Activated T-cell treated with anti-CD3 and anti-CD28 coated beads for 24 hours (primary cell): ENCODE results near the gene GSG1L.

Experiments used
- DNase-seq: peaks from one replicate; pipeline ENCODE4 v3.0.0-alpha.2; 2020; ENCODE audit warnings: low read depth

GSG1L gene

GRCh38 chr16:27789595-27790241, 273.8 kb downstream of the GSG1L start:
- DNase-seq = no peak

GRCh38 chr16:27789150-27789549, 274.4 kb downstream of the GSG1L start:
- no peak for DNase-seq

DNA sequence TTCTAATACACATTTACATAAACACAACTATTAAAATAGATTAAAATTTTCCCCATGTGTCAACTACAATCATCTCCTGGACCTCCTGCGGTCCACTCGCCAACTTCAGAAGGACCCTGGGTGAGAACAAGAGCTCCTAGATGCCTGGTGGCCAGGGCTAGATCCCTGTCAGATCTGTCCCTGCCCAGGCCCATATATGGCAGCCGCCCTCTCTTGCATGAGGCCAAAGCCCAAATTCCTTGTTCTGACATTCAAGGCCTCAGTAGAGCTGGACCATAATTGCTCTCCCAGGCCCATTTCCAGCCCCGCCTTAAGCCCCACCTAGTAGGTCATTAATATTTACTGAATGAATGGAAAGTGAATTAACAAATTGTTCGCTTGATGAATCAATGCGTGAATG, 275.8 kb downstream of the GSG1L start:
- DNase-seq = no peak

- DNase-seq = no peak
These were observed 276.4 kb downstream of the GSG1L start for GRCh38 chr16:27786923-27787625.

DNA sequence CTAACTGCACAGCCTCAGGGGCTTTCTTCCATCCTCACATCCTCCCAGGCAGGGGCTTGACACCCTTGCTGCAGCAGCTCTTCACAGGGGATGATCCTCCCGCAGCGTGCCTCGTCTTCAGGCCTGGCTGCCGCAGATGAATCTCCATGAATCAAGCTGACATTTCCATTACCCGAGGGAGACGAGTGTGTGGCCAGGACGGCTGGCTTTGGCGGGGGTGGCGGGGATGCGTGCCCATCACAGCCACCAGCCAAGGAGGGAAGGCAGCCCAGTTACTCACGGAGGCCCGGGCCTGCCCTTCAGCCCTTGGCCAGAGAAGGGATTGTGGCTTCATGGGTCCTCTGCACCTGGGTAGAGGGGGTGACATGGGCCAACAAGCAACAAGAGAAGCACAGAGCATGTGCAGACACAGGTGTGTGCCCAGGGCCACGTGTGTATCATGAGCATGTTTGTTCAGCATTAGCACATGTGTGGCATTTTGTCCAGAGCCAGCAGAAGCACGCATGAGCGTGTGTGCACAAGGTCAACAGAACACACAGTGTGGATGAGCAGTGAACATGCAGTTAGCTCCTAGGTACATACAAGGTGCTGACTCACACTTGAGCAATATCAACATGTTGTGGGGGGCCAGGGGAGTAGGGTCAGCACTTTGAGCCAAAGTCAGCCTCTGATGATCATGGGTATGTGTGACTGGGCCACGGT, 277.1 kb downstream of the GSG1L start:
- DNase-seq = no peak

DNA sequence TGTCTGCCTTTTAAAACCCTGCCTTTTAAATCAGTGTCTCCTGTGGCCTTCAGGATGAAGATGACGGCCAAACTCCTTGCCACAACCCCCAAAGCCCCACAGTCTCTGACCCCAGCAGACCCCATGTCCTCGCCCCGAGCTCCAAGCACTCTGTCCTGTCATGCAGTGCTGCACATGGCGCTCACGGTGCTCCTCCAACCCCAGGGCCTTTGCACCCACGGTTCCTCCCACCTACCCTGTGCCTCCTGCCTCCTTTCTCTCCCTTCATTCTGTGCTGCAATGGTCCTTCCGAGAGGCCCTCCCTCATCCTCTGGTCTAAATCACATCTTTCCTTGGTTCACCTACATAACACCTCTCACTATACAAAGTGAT, 278.2 kb downstream of the GSG1L start:
- no peak for DNase-seq

DNA sequence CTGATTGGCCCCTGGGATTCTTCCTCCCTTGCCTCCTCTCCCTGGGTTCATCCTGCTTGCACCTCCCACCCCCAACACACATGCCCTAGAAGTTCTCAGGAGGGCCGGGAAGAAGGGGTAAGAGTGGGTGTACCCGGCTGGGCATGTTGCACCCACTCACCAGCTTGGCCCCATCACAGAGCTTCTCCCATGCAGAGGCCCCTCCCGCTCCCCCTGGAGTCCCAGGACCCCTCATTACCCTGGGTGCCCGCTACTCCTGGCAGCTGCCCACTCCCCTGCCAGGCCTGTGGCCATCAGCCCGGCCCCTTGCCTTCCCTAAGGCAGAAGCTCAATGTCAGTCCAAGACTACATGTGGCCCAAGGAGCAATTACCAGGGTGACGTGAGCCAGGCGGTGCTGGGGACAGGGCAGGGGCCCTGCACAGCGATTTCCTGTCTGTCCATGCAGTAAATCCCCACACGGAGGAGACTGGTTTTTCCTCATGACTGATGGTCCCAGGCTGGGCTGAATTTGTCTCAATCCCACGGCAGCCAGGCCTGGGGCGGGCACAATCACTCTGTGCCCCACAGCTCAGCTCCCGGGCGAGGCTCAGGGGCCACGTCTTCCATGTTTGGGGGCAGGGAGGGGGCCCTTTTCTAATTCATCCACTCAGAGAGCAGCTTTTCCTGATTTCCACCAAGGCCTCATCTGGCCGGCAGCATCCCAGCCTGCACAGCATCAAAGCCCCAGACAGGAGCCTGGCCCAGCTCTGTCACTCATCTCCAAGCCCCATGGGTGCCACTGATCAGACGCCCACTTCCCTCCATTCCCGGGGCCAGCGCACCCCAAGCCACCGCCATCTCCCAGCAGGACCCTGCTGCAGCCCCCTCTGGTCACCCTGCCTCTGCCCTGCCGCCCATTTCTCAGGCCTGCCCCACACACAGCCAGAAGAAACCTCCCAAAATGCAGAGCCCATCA, 278.9 kb downstream of the GSG1L start:
- no peak for DNase-seq

GRCh38 chr16:27781981-27782880, 281.3 kb downstream of the GSG1L start:
- no peak for DNase-seq

DNA sequence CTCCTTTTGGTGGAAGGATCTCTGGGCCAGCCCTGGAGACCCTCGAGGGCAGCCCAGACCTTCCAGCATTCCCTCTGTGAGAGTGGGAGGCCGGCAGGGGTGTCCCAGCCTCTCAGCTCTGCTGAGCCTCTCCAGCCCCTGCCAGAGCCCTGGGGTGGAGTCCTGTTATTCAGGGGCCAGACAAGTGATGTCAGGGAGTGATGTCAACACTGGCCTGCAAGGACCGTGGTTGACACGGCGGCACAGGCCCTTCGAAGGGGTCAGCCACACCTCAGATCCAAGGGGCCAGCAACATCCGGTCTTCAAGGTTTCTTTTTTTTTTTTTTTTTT, 282.4 kb downstream of the GSG1L start:
- DNase-seq = no peak

GRCh38 chr16:27780468-27781194, 282.9 kb downstream of the GSG1L start:
- DNase-seq = no peak

DNA sequence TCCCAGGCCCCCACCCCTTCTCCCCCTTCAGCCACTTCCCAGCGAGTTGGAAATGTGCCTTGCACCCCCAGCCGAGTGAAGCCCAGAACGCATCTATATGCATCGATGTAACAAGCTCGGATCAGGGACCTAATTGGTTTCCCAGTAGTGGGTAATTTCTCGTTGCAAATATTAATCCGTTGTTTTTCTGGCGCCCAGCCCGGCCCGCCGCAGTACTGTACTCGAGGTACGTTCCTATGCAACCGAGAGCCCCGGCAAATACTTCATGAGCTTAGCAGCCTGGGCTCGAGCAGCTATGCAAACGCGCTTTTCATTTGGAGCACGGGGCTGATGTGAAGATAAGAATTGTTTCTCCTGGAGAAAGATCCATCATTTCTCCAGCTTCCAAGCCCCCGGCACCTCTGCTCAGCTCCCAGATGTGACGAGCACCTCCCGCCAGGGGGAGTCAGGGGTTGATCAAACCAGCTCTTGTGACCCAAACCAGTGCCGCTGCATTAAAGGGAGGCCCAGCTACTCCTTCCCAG, 283.8 kb downstream of the GSG1L start:
- DNase-seq = no peak

DNA sequence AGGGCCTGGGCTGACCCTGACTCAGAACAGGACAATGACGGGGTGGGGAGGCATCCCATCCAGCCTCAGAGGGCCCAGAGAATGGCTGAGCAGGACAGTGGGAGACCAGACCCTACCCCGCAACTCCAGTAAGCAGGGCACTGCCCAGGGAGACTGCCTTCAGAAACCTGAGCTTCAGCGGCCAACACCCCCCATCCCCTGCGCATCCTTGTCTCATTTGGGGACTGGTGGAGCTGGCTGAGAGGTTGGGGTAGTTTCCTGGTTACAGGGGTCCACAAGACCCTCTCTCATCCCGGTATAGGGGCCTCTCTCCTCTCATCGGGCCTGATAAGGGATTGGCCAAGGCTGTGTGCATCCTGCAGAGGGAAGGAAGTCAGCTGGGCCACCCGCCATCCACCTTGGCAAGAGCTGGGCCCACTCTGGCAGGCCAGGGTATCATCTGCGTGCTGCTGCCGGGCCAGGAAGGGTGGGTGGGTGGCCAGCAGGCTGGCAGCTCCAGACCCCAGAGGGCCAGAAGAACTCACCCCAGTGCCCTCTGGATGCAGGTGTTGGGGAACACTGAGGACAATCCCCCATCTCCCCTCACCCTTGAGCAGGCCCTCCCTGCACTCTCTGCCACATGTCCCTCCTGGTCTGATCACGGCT, 284.5 kb downstream of the GSG1L start:
- DNase-seq = no peak

DNA sequence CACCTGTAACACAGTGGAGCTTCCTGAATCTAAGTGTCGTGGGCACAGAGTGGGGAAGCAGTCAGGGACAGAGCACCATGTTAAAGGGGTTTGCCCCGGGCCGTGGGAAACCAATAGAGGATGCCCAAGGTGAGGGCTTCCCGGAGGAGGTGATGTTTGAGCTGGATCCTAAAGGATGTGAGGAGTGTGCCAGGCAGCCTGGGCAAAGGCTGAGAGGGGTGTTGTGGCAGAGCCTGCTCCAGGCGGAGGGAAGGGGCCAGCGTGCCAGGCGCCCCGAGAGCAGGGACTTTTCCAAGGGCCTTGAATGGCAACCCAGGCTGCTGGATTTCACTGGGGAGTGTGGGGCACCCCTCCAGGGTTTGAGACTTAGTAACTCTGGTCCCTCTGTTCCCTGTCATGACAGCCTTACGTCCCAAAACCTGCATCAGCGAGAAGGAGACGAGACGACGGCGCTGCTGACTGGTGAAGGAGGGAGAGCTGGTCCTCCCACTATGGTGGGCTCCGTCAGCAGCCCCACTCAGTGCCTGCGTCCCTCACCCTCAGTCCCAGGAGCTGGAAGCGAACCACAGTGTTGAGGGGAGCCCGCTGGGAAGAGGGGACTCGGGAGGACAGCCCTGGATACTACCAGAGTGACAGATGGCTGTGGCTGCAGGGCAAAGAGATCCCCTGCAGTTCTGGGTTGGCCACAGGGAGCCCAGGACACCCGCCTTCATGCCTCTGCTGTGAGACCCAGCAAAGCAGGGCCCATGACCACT, 285.2 kb downstream of the GSG1L start:
- DNase-seq = no peak

DNA sequence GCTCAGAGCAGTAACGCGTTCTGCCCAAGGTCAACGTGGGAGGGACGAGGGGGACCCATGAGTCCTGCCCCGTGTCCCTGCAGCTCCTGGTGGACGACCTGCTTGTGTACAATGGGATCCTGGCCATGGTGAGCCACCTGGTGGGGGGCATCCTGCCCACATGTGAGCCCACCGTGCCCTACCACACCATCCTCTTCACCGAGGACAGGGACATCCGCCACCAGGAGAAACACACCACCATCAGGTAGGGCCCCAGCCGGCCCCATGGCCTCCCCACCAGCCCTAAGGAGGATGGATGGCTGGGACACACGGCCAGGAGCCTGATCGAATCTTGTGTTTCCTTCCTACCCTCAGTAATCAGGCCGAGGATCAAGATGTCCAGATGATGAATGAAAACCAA, 286.0 kb downstream of the GSG1L start:
- DNase-seq = no peak

DNA sequence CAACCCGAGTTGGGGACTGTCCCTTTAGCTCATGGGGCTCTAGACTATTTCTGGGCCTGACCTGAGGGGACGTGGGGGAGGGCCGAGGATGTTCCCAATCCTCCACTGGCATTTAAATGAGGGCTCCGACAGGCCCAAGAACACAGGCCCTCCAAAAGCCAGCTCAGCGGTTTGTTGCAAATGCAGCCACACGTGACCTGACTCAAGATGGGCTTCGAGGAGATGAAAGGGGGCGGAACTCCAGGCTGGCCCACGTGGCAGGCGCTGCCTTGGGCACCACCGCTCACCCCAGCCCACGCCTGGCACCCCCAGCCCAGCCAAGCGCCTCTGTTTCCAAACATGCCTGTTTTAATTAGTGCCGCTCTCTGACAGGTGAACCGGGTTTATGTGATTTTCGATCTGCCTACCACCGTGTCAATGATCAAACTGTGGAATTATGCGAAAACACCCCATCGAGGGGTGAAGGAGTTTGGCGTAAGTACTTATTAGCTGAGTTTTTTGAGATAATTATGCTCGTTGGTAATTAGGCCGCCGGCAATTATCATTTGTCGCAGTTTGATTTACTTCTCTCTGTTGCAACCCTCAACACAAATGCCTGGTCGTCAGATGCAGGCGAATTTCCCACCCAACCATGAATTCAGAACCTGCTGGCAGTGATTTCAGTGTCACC, 286.8 kb downstream of the GSG1L start:
- no peak for DNase-seq

GRCh38 chr16:27775254-27775653, 288.3 kb downstream of the GSG1L start:
- no peak for DNase-seq

DNA sequence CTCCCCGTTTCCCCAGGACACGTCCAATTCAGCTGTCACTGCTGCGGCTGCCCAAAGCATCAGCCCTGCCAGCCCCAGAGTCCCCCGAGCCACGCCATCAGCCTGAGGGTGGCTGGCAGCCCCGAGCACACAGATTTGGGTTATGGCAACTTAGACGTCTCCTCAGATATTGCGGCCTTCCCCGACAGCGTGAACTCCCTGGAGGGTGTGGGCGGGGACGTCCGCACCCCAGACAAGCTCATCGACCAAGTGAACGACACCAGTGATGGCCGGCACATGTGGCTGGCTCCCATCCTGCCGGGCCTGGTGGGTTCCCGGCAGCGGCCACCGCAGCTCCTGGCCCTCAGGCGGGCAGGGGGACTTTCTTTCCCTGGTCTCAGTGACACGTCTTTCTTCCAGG, 288.7 kb downstream of the GSG1L start:
- DNase-seq = no peak

GRCh38 chr16:27773344-27773743, 290.2 kb downstream of the GSG1L start:
- no peak for DNase-seq
